HEK293T (cell line): ENCODE measurements around the gene PAX2.

ENCODE experiments used
- CTCF ChIA-PET: fragments of 350-600 bp; formaldehyde crosslinking; extraction: SDS; loops from one replicate; lab custom pipeline; 2021; ENCODE audit warnings: antibody characterized with exemption, inconsistent platforms; lab: Yijun Ruan, JAX
- POLR2A ChIA-PET: fragments of 350-600 bp; formaldehyde crosslinking; extraction: SDS; loops from one replicate; lab custom pipeline; 2020; ENCODE audit warnings: antibody characterized with exemption, inconsistent platforms; lab: Yijun Ruan, JAX
- DNase-seq: peaks from one replicate; pipeline ENCODE4 v3.0.0; 2012; ENCODE audit warnings: mixed read lengths; ENCODE audit errors: extremely low spot score
- ARNT ChIP-seq: fragments of 450-650 bp; IDR thresholded peaks from 2 replicates; pipeline ENCODE4 v1.6.1; 2017; ENCODE audit warnings: mild to moderate bottlenecking
- BHLHE40 ChIP-seq: fragments of 450-650 bp; IDR thresholded peaks from 2 replicates; pipeline ENCODE4 v1.6.1; 2016; ENCODE audit warnings: mild to moderate bottlenecking, moderate library complexity, borderline replicate concordance
- CTBP1 ChIP-seq: fragments of 450-650 bp; IDR thresholded peaks from 2 replicates; pipeline ENCODE4 v1.6.1; 2016; ENCODE audit warnings: borderline replicate concordance
- ELF4 ChIP-seq: fragments of 450-650 bp; IDR thresholded peaks from 2 replicates; pipeline ENCODE4 v1.6.1; 2017; ENCODE audit warnings: antibody characterized with exemption
- FOXA1 ChIP-seq: fragments of 450-650 bp; IDR thresholded peaks from 2 replicates; pipeline ENCODE4 v1.6.1; 2016; ENCODE audit warnings: mild to moderate bottlenecking
- FOXK2 ChIP-seq: fragments of 450-650 bp; IDR thresholded peaks from 2 replicates; pipeline ENCODE4 v1.6.1; 2016; ENCODE audit warnings: mild to moderate bottlenecking
- FOXM1 ChIP-seq: fragments of 450-650 bp; IDR thresholded peaks from 2 replicates; pipeline ENCODE4 v1.6.1; 2017; ENCODE audit warnings: mild to moderate bottlenecking, borderline replicate concordance
- HDGF ChIP-seq: fragments of 450-650 bp; IDR thresholded peaks from 2 replicates; pipeline ENCODE4 v1.6.1; 2017; ENCODE audit warnings: antibody characterized with exemption, borderline replicate concordance
- L3MBTL2 ChIP-seq: fragments of 450-650 bp; conservative IDR thresholded peaks from 2 replicates; pipeline ENCODE4 v1.6.1; 2016; ENCODE audit warnings: mild to moderate bottlenecking
- LEF1 ChIP-seq: fragments of 450-650 bp; IDR thresholded peaks from 2 replicates; pipeline ENCODE4 v1.6.1; 2017; ENCODE audit warnings: mild to moderate bottlenecking, borderline replicate concordance
- NFRKB ChIP-seq: fragments of 450-650 bp; IDR thresholded peaks from 2 replicates; pipeline ENCODE4 v1.6.1; 2016; ENCODE audit warnings: mild to moderate bottlenecking, moderate library complexity
- SP1 ChIP-seq: fragments of 450-650 bp; IDR thresholded peaks from 2 replicates; pipeline ENCODE4 v1.6.1; 2017
- SUZ12 ChIP-seq: fragments of 450-650 bp; IDR thresholded peaks from 2 replicates; pipeline ENCODE4 v1.6.1; 2016; ENCODE audit warnings: mild to moderate bottlenecking
- TARDBP ChIP-seq: fragments of 450-650 bp; IDR thresholded peaks from 2 replicates; pipeline ENCODE4 v1.6.1; 2016
- ZNF384 ChIP-seq: fragments of 450-650 bp; IDR thresholded peaks from 2 replicates; pipeline ENCODE4 v1.6.1; 2016
- TF ChIP-seq, protein P1 (sequence below): fragments of 450-650 bp; IDR thresholded peaks from 2 replicates; pipeline ENCODE4 v1.6.1; 2016

Gene PAX2

DNA sequence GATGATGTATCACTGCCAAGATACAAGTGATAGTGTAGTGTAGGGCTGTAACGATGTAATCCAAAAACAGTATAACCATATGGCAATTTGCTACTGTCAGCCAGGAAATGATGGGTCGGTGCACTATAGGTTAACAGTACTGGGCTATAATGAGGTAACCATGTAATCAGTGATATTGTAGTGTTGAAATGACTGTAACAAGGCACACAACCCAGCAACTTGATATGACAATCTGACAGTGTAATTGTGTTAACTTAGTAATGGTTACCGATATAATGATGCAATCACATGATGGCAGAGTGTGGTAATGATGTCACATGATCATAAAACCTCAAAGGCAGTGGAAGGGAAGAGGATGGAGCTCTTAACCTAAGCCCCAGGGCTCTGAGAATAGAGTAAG, 93.6 kb downstream of the PAX2 start:
- no peak for TF ChIP-seq NFRKB
- no peak for TF ChIP-seq ELF4
- TF ChIP-seq ARNT = no peak
- TF ChIP-seq FOXK2 = no peak
- TF ChIP-seq, protein P1, sequence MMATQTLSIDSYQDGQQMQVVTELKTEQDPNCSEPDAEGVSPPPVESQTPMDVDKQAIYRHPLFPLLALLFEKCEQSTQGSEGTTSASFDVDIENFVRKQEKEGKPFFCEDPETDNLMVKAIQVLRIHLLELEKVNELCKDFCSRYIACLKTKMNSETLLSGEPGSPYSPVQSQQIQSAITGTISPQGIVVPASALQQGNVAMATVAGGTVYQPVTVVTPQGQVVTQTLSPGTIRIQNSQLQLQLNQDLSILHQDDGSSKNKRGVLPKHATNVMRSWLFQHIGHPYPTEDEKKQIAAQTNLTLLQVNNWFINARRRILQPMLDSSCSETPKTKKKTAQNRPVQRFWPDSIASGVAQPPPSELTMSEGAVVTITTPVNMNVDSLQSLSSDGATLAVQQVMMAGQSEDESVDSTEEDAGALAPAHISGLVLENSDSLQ = no peak
- no peak for TF ChIP-seq CTBP1
- no peak for TF ChIP-seq HDGF
- TF ChIP-seq SUZ12 = no peak
- no peak for TF ChIP-seq TARDBP
- no peak for TF ChIP-seq BHLHE40
- DNase-seq = no peak
- POLR2A ChIA-PET = no interaction called here
- CTCF ChIA-PET = interaction anchor here (1.0 kb wide), 1 partner anchor 40 kb away, joined by 5 read pairs; no protein-coding TSS in a partner anchor

DNA sequence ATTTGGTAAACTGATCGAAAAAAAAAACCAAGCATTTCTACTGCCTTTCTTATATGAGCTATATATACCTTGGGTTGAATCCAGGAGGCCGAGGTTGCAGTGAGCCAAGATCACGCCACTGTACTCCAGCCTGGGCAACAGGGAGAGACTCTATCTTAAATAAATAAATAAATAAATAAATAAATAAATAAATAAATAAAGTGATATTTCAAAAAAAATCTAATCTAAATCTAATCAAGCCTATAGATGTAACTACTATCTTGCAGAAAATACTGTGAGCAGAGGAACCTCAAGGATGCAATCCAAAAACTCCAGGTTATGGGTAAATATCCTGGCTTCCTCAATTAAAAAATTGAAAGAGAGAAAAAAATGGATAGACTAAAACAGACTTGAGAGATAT, 96.1 kb downstream of the PAX2 start:
- no peak for TF ChIP-seq CTBP1
- TF ChIP-seq SUZ12 = no peak
- no peak for TF ChIP-seq TARDBP
- TF ChIP-seq FOXM1 = no peak
- TF ChIP-seq FOXK2 = no peak
- TF ChIP-seq HDGF = no peak
- no peak for TF ChIP-seq SP1
- TF ChIP-seq ZNF384 = no peak
- TF ChIP-seq ARNT = no peak
- no peak for TF ChIP-seq BHLHE40
- TF ChIP-seq, protein P1 = no peak
- TF ChIP-seq FOXA1 = no peak
- TF ChIP-seq ELF4 = no peak
- TF ChIP-seq LEF1 = no peak
- TF ChIP-seq L3MBTL2 = no peak
- TF ChIP-seq NFRKB = no peak
- DNase-seq = no peak
- POLR2A ChIA-PET = no interaction called here
- CTCF ChIA-PET = interaction anchor here (1.1 kb wide), 1 partner anchor 31 kb away, joined by 3 read pairs; no protein-coding TSS in a partner anchor

- no peak for DNase-seq
- ChIA-PET CTCF (interaction anchor here (0.6 to 1.1 kb wide), 3 partner anchors 14 to 357 kb away, joined by 3 to 4 read pairs (median 3); no protein-coding TSS in a partner anchor), POLR2A (no interaction called here)
- TF ChIP-seq ZNF384 (no peak), NFRKB (no peak), SUZ12 (no peak), CTBP1 (no peak), HDGF (no peak), FOXA1 (no peak), FOXM1 (no peak), BHLHE40 (no peak), ELF4 (no peak), TARDBP (no peak), LEF1 (no peak), SP1 (no peak), FOXK2 (no peak), L3MBTL2 (no peak), ARNT (no peak)
- TF ChIP-seq, protein P1 = no peak
These were observed 102.1 kb downstream of the PAX2 start for GRCh38 chr10:100847440-100847839.

DNA sequence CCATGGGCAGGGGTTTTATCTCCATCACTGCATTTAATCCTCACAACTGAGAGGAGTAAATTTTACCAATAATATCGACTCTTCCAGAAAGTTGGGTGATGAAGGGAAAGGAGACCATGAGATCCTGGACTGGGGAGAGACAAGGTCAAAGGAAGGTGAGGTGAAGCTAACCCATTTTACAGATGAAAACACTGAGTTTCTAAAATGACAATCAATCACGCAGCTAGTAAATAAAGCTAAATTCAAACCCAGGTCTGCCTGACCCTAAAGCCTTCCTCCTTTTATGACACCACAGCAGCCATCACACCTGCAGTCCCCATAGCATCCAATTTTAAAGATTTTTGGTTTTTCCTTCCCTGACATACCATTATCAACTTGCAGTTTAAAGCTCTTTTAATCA, 103.4 kb downstream of the PAX2 start:
- POLR2A ChIA-PET = no interaction called here
- TF ChIP-seq SP1 (no peak), FOXK2 (no peak), TARDBP (no peak), ARNT (no peak), BHLHE40 (no peak), FOXM1 (no peak), LEF1 (no peak), ZNF384 (no peak), SUZ12 (no peak)
- CTCF ChIA-PET = no interaction called here
- no peak for DNase-seq

DNA sequence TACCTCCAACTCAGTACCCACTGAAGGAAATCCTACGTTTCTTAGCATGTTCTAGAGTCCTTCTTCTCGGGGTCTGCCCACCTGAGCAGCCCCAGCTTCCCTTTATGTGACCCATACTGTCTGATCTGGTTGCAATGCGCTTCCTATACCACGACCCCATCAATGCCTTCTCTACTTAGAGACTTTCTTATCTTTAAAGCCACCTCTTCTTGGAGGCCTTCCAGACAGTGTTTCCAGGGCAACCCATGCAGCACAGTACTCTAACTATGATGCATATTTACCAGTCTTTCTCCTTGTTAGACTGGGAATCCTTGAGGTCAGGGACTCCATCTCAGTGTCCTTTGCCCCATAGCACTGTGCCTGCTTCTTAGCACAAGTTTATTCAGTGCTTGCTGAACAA, 112.9 kb downstream of the PAX2 start:
- ChIA-PET CTCF (no interaction called here), POLR2A (no interaction called here)
- DNase-seq = no peak
- TF ChIP-seq, protein P1 = no peak
- TF ChIP-seq FOXK2 (no peak), LEF1 (no peak), SUZ12 (no peak), ELF4 (no peak), HDGF (no peak), FOXA1 (no peak), CTBP1 (no peak), FOXM1 (no peak), ZNF384 (no peak), NFRKB (no peak), BHLHE40 (no peak), TARDBP (no peak), L3MBTL2 (no peak), SP1 (no peak), ARNT (no peak)
